ENCODE data around the gene SETD9.

SETD9 gene

GRCh38 chr5:56963246-56963645 lies 53.9 kb downstream of the SETD9 start:
- DNase-seq: no peak
- Histone ChIP-seq H3K27ac (no peak overlapping the region), H3K4me3 (ENCODE audit: low read depth, low read length) (no peak overlapping the region), H3K27me3 (replicated peaks) (peaks cover 11% of the 10 kb centered on the region), H3K36me3 (replicated peaks) (no peaks in the 10 kb centered on the region)
- in situ Hi-C loops (cut with HindIII; ENCODE audit: low pct_ligation_motif_present, low sequenced_read_pairs): no loop called here
- TF ChIP-seq CTCF (IDR thresholded peaks at IDR 0.05; ENCODE audit: low read depth, low read length, missing control alignments): no peak

GRCh38 chr5:56964173-56964572 lies 54.8 kb downstream of the SETD9 start:
- in situ Hi-C loops (cut with HindIII; ENCODE audit: low pct_ligation_motif_present, low sequenced_read_pairs): no loop called here
- no peak for TF ChIP-seq CTCF (IDR thresholded peaks at IDR 0.05; ENCODE audit: low read depth, low read length, missing control alignments)
- H3K27me3 ChIP-seq (replicated peaks): peaks cover 11% of the 10 kb centered on the region
- no peak overlapping the region for H3K4me3 ChIP-seq (ENCODE audit: low read depth, low read length)
- DNase-seq: no peak
- no peaks in the 10 kb centered on the region for H3K36me3 ChIP-seq (replicated peaks)
- H3K27ac ChIP-seq: no peak overlapping the region

All from brain microvascular endothelial cell (primary cell).